Peyer's patch (tissue), 4 donors: ENCODE data around the gene TBXAS1.

ENCODE experiments used
- POLR2A ChIP-seq, 2 donors: fragments of 450-650 bp; IDR thresholded peaks; one replicate each; pipeline ENCODE4 v1.5.1; 2017; ENCODE audit warnings: antibody characterized with exemption in 2 of 2, mild to moderate bottlenecking in 2 of 2, moderate library complexity in 2 of 2
- TF ChIP-seq, protein P1 (sequence below), 6 experiments: fragments of 450-650 bp in 4 of 6; fragments of 200-600 bp in 2 of 6; sonication (generic) in 1 of 6; IDR thresholded peaks; one replicate each; pipeline ENCODE4 v1.5.1; 2017 to 2019; ENCODE audit warnings: antibody characterized with exemption in 6 of 6, mild to moderate bottlenecking in 3 of 6, moderate library complexity in 1 of 6

DNA sequence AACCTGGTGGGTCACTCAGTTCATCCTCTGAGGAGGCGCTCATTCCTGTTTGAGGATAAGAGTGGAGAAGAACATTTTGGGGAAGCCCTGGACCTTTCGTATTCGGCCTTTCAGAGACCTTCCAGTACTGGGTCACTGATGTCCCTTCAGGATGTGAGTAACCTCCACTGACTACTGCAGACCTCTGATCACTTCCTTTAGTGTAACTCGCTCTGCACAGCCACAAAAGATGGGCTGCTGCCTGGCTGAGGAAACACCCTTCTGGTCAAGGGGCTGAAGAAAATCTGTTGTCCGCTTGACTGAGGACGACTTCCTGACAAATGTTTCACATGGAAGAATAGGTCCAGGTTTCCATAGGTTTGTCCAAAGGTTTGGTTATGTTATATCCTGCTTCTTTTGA is 15.9 kb upstream of the TBXAS1 start:
- TF ChIP-seq, protein P1, sequence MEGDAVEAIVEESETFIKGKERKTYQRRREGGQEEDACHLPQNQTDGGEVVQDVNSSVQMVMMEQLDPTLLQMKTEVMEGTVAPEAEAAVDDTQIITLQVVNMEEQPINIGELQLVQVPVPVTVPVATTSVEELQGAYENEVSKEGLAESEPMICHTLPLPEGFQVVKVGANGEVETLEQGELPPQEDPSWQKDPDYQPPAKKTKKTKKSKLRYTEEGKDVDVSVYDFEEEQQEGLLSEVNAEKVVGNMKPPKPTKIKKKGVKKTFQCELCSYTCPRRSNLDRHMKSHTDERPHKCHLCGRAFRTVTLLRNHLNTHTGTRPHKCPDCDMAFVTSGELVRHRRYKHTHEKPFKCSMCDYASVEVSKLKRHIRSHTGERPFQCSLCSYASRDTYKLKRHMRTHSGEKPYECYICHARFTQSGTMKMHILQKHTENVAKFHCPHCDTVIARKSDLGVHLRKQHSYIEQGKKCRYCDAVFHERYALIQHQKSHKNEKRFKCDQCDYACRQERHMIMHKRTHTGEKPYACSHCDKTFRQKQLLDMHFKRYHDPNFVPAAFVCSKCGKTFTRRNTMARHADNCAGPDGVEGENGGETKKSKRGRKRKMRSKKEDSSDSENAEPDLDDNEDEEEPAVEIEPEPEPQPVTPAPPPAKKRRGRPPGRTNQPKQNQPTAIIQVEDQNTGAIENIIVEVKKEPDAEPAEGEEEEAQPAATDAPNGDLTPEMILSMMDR (IDR thresholded peaks at IDR 0.05), result no peak
- TF ChIP-seq POLR2A (IDR thresholded peaks at IDR 0.05), result no peak
